HG02938 (cell line): ENCODE data around the gene ACACA.

Experiments used
- ATAC-seq: cut with Tn5 transposase; IDR thresholded peaks from one replicate; pipeline ENCODE4 v1.9.1; 2021; ENCODE audit warnings: mild to moderate bottlenecking, moderate library complexity; ENCODE audit not compliant: unreplicated experiment

Gene ACACA

DNA sequence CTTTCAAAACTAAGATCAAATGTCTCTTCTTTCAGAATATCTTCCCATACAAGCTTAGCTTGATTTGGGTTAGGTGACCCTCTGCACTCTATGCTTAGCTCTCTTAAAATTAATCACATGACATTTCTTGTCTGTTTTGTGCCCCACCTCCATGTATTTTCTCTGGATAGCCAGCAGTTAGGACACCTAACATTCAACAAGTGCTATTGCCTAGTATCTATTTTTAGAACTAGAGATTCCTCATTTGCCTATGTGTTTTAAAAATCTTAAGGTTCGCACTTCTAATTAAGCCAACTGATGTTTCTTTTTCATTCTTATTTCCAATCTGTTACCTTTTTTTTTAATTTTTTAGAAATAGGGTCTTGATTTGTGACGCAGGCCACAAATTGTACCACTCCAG, 160.6 kb downstream of the ACACA start:
- no peak for ATAC-seq

DNA sequence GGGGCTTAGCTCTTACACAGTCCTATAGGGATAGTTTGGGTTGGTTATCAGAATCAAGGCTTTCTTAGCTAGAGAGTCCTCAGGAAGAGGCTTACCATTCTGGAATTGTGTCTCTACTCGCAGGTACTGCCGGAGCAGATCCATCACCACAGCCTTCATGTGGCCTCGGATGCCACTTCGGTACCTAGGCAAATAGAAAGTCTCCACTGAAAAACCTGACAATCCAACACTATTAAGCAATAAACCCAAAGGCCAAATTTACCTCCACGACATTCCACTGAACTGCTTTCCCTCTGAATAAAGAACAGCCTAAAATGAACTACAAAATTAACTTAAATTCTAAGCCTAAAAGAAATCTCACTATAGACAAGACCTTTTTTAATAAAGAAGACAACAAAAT, 166.3 kb downstream of the ACACA start:
- no peak for ATAC-seq

DNA sequence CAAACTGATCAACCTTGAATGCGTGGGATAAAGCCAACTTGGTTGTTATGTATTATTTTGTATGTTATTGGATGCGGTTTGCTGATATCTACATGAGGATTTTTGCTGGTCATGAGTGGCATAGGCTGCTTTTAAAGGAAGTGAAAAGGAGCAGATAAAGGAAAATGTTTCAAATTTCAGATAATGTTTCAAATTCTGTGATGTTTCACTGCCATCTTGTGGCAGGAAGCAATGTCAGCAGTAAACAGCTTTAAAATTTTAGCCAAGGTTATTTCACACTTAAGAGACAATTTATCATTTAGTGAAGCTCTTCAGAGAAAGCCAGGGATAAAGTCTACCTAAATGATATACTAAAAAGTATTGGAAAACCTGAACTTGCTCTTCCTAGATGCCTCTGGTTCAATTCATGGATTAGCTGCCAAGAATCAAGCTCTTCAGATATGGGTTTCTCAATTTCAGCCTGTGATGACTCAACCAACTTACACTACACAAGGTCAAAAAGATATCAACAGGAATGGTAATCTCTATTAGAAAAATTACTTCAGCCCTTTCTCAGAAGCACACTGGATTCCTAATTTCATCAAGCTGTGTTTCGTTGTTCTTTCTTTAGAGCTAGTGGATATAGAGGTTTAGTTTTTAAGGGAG, 166.8 kb downstream of the ACACA start:
- no peak for ATAC-seq

DNA sequence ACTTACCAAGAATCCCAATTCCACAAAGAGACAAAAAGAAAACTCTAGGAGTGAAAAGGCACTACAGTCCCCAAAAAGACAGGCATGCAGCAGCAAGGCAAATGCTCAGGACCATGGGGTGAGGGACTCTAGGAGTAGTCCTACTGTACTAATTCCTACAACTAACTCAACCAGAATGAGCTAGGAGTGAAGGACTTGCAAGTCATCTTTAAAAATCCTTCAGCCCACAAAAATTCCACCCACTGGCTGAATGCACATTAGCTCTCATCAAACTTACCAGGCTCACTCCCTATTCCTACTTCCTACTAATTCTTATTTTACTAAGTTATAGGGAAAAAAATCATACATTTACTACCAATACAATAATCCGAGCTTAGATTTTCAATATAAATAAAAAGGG, 172.5 kb downstream of the ACACA start:
- no peak for ATAC-seq

DNA sequence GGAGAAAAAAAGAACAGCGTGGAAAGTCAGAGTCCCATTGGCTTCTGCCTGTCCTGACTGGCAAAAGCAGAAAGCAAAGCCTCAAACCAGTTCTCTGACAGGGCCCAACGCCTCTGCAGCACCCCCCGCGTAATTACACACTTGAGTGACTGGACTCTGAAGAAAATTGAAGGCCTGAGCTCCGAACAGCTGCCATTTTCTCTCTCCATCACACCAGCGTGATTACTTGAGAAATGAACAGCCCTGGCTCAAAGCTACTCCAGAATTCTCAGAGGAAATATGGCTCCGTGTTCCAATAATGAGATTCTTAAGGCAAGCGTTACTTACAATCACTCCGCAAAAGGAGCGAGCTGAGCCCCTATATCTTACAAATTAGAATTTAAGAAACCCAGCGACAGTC, 173.6 kb downstream of the ACACA start:
- no peak for ATAC-seq

DNA sequence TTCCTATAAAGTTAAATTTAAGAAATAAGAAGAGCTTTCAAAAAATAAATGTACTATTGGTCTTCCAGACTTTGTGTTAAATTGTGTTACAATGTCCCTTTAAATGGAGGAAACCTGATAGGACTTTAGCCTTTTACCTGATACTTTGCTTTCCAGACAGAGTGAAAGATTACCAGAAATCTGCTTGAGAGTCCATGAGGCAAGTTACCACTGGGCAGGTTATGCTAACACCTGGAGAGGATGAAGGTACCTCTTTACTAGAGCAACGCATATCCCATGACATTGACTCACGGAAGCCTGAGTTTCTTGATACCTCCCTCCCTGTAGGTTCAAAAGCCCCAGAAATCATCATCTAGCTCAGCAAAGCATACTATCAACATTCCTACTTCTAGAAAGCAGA, 174.7 kb downstream of the ACACA start:
- ATAC-seq, result no peak

DNA sequence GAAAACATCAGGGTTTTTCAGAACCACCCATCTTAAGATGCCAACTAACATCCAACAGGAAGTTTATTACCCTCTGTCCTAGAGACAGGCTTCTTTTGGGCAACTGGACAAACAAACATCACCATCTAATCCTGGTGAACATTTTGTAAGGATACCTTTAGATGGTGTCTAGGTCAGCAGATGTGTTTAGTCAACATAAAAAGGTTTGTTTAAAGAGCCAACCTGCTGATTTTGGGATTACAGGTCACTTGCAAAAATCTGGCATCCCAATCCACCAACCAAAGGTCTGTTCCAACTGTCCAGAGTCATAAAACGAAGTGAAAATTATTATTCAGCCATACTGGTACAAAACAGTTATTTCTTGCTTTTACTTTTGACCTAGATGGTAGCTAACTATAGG, 176.0 kb downstream of the ACACA start:
- no peak for ATAC-seq

DNA sequence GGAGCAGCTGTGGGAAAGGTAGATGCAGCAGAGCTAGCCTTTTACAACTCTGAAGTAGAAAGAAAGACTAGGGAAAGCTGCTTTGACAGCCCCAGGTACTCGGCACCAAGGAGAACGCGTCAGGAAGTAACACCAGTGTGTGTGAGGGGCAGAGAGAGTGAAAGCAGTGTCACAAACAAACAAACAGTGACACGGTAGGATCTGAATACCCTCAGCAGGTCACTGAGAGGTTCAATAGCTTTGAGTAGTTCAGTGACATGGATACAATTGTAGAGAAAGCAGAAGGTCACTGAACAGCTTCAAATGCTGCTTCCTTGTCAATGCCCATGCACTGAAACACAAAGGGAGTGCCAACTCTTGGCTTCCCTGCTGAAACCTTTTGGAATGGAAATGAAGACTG, 181.2 kb downstream of the ACACA start:
- no peak for ATAC-seq

DNA sequence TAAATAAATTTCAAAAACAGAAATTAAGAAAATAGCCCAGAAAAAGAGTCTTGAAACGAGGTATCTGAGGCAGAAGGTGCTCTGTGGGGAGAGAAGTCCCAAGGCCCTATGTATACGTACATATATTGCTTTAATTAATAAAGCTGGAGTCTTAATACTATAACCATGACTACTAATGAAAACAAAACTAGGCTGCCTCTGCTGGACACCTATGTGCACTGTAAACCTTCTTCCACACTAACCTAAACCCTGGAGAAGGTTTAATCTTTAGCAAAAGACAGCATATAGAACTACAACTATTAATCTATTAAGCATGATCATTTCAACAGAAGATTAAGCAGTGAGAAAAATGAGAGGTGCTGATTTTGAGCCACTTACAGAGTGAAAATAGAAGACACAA, 184.8 kb downstream of the ACACA start:
- no peak for ATAC-seq

DNA sequence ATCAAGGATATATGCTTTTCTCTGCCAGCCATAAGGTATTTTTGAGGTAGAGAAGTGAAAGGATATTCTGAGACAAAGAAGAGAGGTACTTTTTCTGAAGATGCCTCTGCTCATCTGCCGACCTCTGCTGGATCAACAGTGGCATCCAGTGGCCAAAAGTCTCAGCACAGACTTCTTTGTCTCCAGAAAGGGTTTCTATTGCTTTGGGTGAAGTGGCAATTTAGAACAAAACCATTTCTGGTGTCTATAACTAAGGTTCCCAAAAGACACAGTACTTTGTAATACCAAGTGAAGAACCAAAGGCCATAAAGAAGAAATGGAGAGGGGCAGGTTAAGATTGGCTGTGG, 186.1 kb downstream of the ACACA start:
- ATAC-seq, result no peak

DNA sequence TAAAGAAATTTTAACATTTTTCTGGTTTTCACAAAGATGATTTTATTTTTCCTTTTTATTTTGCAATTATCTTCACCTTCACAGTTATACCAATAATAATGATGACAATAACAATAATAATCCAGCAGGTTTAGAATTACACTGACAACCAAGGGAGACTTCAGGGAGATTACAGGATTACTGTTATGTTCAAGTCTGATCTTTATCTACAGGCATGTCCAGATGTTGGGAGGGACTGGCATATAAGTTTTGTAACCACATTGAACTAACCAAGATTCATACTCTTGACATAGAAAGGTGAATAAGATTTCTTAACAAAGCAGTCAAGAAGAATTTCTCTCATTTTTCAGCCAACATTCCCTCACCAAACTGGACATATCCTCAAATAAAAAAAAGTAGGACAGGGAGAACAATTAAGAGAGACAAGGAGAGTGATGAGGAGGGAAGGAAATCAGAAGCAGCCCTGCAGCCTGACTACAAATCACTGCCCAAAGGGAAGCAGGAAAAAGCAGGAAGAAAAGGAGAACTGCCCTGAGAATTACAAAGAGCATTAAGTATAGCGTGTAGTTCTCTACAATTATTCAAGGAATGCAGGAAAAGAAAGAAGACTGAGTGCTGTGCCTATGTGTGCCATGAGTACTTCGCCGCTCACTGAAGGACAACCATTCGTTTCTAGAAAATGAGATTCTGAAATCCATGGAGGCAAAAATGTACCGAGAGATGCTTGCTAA, 186.6 kb downstream of the ACACA start:
- ATAC-seq, result no peak

DNA sequence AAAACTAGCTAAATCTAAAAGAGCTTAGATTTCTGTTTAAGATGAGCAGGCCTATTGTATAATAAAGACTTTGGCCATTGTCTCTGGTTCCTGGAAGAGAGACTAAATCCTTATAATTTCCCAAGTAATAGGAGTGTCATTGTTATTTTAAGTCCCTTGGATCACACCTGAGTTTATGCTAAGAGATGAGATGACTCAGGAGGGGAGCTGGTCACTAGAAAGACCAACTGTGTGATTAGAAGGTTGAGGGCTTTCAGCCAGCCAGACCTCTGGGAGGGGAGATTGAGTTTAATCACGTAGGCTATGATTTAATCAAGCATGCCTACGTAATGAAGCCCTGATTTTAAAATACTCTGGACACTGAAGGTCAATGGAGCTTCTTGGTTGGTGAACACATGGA, 187.8 kb downstream of the ACACA start:
- no peak for ATAC-seq

DNA sequence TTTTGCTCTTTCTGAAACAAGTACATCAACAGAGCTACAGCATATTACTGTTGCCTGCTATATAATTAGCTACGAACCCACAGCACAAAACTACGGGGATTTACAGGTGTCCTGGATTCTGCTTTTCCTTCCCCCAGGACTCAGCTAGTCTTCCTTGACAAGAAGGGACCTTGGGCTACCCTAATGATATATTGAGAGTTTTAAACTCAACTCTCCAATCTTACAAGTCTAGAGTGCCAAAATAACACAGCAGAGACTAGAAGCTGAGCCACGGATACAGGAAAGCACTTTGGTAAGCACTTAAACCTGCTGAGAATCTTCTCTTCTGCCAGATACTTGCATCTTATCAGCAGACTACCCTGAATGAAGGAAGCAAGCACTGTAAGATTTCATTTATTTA, 192.2 kb downstream of the ACACA start:
- ATAC-seq, result no peak

DNA sequence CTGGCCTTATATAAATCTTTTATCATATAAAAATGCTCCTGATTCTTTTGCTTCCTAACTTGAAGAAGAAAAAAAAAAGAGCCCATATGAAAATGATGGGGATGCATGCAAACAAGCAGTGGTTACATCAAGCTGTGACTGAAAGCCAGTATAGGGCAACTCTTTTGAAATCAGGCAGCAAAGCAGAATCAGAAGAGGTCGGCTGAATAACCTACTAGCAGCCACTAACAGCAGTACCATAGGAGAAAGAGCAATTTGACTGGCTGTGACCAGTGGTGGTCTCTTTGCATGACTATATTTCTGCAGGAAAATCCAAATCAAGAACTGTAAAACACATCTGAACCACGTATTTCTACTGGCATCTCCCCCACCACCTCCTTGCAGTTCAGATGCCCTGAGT, 192.7 kb downstream of the ACACA start:
- no peak for ATAC-seq

DNA sequence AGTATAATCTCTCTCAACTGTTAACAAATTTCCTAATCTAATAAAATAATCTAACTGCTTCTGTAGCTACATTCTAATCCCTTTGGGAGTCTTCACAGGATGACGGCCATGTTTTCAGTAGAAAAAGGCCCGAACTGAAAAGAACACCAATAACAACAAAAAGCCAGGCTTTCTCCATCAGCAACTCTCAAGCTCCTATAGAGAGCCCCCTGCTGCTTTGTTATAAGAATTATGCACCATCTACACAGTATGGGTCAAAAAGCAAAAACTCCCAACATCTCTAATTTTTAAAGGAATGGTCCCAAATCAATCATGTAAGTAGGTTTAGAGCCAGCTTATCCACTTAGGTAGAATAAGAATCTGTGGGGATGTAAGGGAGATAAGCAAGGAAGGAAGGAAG, 194.5 kb downstream of the ACACA start:
- no peak for ATAC-seq

DNA sequence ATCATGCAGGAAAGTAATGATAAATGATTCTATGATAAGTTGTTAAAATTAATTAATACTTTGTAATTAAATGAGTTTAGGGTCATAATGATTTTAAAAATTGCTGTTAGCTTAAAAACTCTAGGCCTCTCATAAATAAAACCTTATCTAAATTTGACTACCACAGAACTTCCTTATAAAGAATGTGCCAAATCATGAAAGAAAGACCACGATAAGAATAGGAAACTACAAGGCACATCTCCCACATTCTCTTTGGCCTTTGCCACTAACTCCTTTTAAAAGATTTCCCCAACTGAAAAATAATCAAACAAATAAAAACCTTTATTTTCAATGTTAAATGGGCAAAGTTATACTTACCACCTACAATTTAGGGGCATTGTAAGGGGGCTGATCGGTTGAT, 195.5 kb downstream of the ACACA start:
- ATAC-seq, result no peak

DNA sequence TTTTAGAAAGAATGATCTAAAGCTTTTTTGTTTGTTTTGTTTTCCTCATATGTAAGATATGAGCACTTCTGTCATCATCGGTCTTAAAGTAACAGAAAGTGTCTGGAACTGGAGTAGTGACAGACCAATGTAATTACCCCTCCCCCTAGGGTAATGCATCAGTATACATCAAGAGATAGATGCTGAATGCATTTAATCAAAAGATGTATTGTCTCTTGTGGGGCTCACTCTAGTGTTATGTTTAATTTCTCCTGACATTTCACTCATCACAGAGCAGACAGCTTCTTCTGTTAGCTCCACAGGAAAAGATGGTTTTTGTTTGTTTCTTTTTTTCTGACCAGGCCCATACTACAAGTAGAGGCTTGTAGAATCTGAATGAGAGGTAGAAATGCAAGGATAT, 199.5 kb downstream of the ACACA start:
- no peak for ATAC-seq

DNA sequence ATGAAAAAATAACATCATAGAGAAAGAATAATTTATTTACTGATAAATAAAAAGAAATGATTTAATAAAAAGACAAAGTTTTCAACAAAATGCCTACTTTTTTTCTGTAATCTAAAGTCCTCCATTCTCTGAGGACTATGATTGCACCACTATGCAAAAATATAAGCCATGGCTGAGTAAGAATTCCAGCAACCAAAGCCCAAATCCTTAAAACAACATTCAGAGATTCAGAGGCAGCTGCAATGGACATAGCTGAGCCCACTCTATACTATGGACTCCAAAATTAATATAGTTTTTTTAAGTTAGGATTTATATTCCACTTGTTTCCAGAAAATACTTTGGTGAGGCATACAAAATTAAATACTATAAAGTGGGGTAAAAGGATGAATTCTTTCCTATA, 200.3 kb downstream of the ACACA start:
- no peak for ATAC-seq

DNA sequence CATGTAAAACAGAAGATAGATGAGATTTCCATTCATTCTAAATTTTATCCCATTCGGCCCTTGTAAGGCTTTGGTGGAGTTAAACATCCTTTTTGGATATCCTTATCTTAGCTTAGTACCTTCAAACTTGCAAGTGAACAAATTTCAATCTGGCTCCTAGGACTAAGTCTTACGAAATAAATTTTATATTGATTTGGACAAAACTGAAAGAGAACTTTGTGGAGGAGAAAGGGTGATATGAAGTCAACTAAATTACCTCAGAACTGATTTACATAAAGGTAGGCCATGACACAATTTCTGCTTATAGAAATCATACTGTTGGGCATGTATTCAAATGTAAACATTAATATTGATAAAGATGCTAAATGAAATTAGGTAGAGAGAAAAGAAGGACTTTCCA, 206.1 kb downstream of the ACACA start:
- ATAC-seq, result no peak

DNA sequence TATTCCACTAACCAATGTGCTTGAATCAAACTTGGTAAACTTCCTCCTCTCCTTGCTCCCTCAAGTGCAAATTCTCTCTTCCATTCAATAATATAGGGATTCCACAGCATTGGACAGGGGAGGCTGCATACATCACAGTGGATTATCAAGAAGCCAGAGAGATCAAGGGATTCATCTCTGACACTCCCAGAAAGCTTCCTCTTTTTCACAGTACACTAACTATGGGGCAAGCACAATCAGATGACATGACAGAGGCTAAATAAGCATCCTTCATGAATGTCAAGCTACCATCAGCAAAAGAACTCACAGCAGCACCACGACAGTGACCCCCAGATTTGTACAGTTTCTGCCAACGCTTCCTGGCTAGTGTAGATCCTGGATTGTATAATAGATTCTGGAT, 209.3 kb downstream of the ACACA start:
- no peak for ATAC-seq

DNA sequence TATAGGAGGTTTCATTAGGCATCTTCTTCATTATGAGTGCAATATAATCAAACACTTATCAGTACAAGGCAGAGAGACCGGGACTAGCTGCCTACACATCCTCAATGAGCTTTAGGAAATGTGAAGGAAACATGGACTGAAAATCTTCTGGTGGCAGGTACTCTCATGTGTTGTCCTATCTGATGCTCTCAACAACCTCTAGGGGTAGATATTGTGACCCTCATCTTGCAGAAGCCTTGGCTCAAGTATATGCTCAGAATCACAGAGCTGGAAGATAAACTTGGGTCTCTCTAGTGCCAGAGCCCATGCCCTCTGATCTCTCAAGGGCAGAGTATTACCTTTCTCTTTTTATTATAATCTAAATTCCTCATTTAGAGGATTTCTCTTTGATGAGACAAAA, 212.4 kb downstream of the ACACA start:
- no peak for ATAC-seq

DNA sequence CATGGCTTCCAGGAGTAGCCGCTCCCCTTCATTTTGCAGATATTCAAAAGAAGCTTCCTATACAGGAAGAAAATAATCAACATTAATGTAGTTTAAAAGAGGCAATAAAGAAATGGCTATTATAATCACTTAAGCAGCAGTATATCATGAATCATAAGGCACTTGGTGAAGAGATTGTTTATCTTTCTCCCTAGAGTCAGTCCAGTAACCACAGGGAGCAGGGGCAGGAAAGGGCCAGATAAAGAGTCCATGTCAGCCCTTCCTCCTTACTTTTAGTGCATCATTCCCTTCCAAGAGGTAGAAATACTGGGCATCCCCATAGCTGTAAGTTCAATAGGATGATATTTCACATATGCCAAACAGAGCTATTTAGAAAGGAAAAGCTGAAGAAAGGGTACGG, 215.4 kb downstream of the ACACA start:
- ATAC-seq, result no peak

DNA sequence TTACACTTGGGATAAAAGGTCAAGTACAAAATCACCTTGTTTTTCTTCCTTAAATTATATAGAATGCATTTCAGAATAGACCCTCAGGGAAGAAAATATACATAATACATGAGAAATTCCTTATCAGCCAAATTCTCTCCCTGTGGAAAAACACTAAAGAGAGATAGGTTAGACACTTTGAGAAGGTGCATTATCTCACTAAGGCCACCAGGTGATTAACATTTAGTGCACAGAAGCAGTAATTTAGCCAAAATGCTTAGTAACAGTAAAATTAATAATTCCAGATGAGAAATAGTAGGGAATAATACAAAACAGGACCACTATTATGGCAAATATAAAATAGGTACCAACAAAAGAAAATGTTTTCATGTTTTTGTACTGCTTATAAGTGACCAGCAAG, 216.1 kb downstream of the ACACA start:
- ATAC-seq, result no peak
